HG03139 (cell line): ENCODE measurements around the gene DLG2.

Source experiments
- ATAC-seq: cut with Tn5 transposase; IDR thresholded peaks from one replicate; pipeline ENCODE4 v1.9.1; 2021; ENCODE audit not compliant: unreplicated experiment

DLG2 gene

GRCh38 chr11:83835423-83835822 is 1791.7 kb downstream of the DLG2 start:
- peak; percentile 90 for ATAC-seq

- ATAC-seq: no peak
Observed at GRCh38 chr11:83831929-83832328, 1795.2 kb downstream of the DLG2 start.

- peak; percentile 86 for ATAC-seq
Observed at GRCh38 chr11:83827940-83828554, 1799.1 kb downstream of the DLG2 start.

- no peak for ATAC-seq
Observed at GRCh38 chr11:83827520-83827919, 1799.6 kb downstream of the DLG2 start.

GRCh38 chr11:83826078-83826477 is 1801.1 kb downstream of the DLG2 start:
- no peak for ATAC-seq

- no peak for ATAC-seq
Observed at GRCh38 chr11:83823461-83824025, 1803.6 kb downstream of the DLG2 start.

GRCh38 chr11:83819931-83820549 is 1807.1 kb downstream of the DLG2 start:
- no peak for ATAC-seq

GRCh38 chr11:83818349-83818748 is 1808.8 kb downstream of the DLG2 start:
- no peak for ATAC-seq

- ATAC-seq: no peak
Observed at GRCh38 chr11:83816572-83817187, 1810.5 kb downstream of the DLG2 start.

- no peak for ATAC-seq
Observed at GRCh38 chr11:83815736-83816135, 1811.4 kb downstream of the DLG2 start.

- no peak for ATAC-seq
Observed at GRCh38 chr11:83813296-83813695, 1813.8 kb downstream of the DLG2 start.

GRCh38 chr11:83809274-83809673 is 1817.9 kb downstream of the DLG2 start:
- ATAC-seq: no peak

- no peak for ATAC-seq
Observed at GRCh38 chr11:83801799-83802198, 1825.3 kb downstream of the DLG2 start.

GRCh38 chr11:83793310-83793709 is 1833.8 kb downstream of the DLG2 start:
- no peak for ATAC-seq

GRCh38 chr11:83791557-83791956 is 1835.6 kb downstream of the DLG2 start:
- ATAC-seq: no peak

- ATAC-seq: no peak
Observed at GRCh38 chr11:83785942-83786341, 1841.2 kb downstream of the DLG2 start.

- no peak for ATAC-seq
Observed at GRCh38 chr11:83784419-83784818, 1842.7 kb downstream of the DLG2 start.

- no peak for ATAC-seq
Observed at GRCh38 chr11:83782329-83782728, 1844.8 kb downstream of the DLG2 start.

GRCh38 chr11:83779876-83780275 is 1847.3 kb downstream of the DLG2 start:
- no peak for ATAC-seq

- no peak for ATAC-seq
Observed at GRCh38 chr11:83778596-83778995, 1848.5 kb downstream of the DLG2 start.

GRCh38 chr11:83773950-83774880 is 1852.9 kb downstream of the DLG2 start:
- no peak for ATAC-seq
